Stimulated activated CD4-positive, alpha-beta T cell treated with anti-CD3 and anti-CD28 coated beads, Interleukin-1b, Interleukin-23, amount 100 ng/mL, for 48 hours (primary cell): ENCODE data around the gene IRF3.

ENCODE experiments used
- DNase-seq: peaks from one replicate; pipeline ENCODE4 v3.0.0-alpha.2; 2020

Gene IRF3

GRCh38 chr19:49686503-49687088 is 20.9 kb upstream of the IRF3 start:
- DNase-seq, result no peak

- DNase-seq, result no peak
Observed at GRCh38 chr19:49685845-49686332, 20.2 kb upstream of the IRF3 start.

- DNase-seq, result no peak
Observed at GRCh38 chr19:49684983-49685553, 19.4 kb upstream of the IRF3 start.

- DNase-seq, result no peak
Observed at GRCh38 chr19:49684251-49684982, 18.8 kb upstream of the IRF3 start.

GRCh38 chr19:49683814-49684250 is 18.2 kb upstream of the IRF3 start:
- no peak for DNase-seq

- DNase-seq, result no peak
Observed at GRCh38 chr19:49682274-49682673, 16.6 kb upstream of the IRF3 start.

GRCh38 chr19:49681830-49682229 is 16.2 kb upstream of the IRF3 start:
- DNase-seq, result no peak

GRCh38 chr19:49680421-49681351 is 15.0 kb upstream of the IRF3 start:
- peak; percentile 93 for DNase-seq

- no peak for DNase-seq
Observed at GRCh38 chr19:49679771-49680413, 14.2 kb upstream of the IRF3 start.

- DNase-seq, result no peak
Observed at GRCh38 chr19:49678985-49679770, 13.5 kb upstream of the IRF3 start.

- DNase-seq, result peak; percentile 84
Observed at GRCh38 chr19:49677901-49678674, 12.4 kb upstream of the IRF3 start.

GRCh38 chr19:49677231-49677900 is 11.7 kb upstream of the IRF3 start, which contains the start of gene PRMT1:
TSS of gene PRMT1 (plus strand) at chr19:49677271. CDS start at chr19:49677281, 10 bp downstream.
- DNase-seq, result peak; percentile 56

- peak; percentile 99 for DNase-seq
Observed at GRCh38 chr19:49676784-49677230, 11.2 kb upstream of the IRF3 start.

GRCh38 chr19:49676136-49676783 is 10.6 kb upstream of the IRF3 start:
- peak; percentile 78 for DNase-seq

GRCh38 chr19:49672131-49672919 is 6.7 kb upstream of the IRF3 start:
- peak; percentile 73 for DNase-seq

GRCh38 chr19:49669516-49669915 is 3.9 kb upstream of the IRF3 start:
- no peak for DNase-seq

GRCh38 chr19:49667473-49667872 is 1.8 kb upstream of the IRF3 start:
- no peak for DNase-seq

- DNase-seq, result no peak
Observed at GRCh38 chr19:49666120-49666444, 425 bp upstream of the IRF3 start.

- DNase-seq, result no peak
Observed at GRCh38 chr19:49665036-49665350, 664 bp downstream of the IRF3 start.
